Measurements from ENCODE around the gene CD79A.
A peak's percentile ranks its signal among the peaks of the same experiment; 100 is the strongest.

The CD79A gene

DNA sequence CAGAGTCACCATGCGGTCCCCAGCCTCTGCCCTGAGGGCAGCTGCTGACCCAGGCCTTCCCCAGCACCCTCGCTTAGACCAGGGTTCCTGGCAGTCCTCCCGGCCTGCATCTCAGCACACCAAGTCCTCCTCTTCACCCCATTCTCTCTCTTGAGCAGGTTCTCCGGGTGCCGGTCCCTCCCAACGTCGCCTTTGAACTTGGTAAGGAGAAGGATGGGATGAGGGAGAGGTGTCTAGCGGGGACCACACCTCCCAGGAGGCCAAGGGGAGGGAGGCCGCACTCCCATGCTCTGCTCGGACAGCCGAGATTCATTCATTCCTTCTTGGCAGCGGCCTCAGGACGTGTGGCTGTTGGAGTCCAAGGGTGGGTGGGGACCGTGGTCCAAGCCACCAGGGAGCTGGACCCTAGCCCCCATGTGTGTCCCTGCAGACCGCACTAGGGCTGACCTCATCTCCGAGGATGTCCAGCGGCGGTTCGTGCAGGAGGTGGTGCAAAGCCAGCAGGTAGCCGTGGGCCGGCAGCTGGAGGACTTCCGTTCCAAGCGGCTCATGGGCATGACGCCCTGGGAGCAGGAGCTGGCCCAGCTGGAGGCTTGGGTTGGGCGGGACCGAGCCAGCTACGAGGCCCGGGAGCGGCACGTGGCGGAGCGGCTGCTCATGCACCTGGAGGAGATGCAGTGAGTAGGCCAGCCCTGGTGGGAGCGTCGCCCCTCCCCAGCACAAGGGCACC, 15.3 kb downstream of the CD79A start:
- TF ChIP-seq, protein P1, sequence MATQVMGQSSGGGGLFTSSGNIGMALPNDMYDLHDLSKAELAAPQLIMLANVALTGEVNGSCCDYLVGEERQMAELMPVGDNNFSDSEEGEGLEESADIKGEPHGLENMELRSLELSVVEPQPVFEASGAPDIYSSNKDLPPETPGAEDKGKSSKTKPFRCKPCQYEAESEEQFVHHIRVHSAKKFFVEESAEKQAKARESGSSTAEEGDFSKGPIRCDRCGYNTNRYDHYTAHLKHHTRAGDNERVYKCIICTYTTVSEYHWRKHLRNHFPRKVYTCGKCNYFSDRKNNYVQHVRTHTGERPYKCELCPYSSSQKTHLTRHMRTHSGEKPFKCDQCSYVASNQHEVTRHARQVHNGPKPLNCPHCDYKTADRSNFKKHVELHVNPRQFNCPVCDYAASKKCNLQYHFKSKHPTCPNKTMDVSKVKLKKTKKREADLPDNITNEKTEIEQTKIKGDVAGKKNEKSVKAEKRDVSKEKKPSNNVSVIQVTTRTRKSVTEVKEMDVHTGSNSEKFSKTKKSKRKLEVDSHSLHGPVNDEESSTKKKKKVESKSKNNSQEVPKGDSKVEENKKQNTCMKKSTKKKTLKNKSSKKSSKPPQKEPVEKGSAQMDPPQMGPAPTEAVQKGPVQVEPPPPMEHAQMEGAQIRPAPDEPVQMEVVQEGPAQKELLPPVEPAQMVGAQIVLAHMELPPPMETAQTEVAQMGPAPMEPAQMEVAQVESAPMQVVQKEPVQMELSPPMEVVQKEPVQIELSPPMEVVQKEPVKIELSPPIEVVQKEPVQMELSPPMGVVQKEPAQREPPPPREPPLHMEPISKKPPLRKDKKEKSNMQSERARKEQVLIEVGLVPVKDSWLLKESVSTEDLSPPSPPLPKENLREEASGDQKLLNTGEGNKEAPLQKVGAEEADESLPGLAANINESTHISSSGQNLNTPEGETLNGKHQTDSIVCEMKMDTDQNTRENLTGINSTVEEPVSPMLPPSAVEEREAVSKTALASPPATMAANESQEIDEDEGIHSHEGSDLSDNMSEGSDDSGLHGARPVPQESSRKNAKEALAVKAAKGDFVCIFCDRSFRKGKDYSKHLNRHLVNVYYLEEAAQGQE (IDR thresholded peaks at IDR 0.05; ENCODE audit: insufficient read depth in 1 of 2, low read depth in 2 of 2, low read length in 2 of 2) = no peak
- TF ChIP-seq POLR2AphosphoS5 (IDR thresholded peaks at IDR 0.05; ENCODE audit: low read depth, low read length) (no peak), SIN3A (IDR thresholded peaks at IDR 0.05; ENCODE audit: borderline replicate concordance, insufficient read depth, low read length) (no peak), TAF1 (IDR thresholded peaks at IDR 0.05; ENCODE audit: borderline replicate concordance, insufficient read depth, low read length) (no peak), FOXP2 (optimal IDR thresholded peaks at IDR 0.05; ENCODE audit: borderline replicate concordance, extremely low read depth, extremely low read length, insufficient read depth) (no peak)

- TF ChIP-seq FOXP2 (optimal IDR thresholded peaks at IDR 0.05; ENCODE audit: borderline replicate concordance, extremely low read depth, extremely low read length, insufficient read depth) (peak; percentile 10), SIN3A (IDR thresholded peaks at IDR 0.05; ENCODE audit: borderline replicate concordance, insufficient read depth, low read length) (no peak)
These were observed 16.8 kb downstream of the CD79A start for GRCh38 chr19:41893899-41894298.

GRCh38 chr19:41894350-41894749, 17.3 kb downstream of the CD79A start:
- no peak for TF ChIP-seq FOXP2 (optimal IDR thresholded peaks at IDR 0.05; ENCODE audit: borderline replicate concordance, extremely low read depth, extremely low read length, insufficient read depth)
- TF ChIP-seq POLR2AphosphoS5 (IDR thresholded peaks at IDR 0.05; ENCODE audit: low read depth, low read length) = no peak
- TF ChIP-seq, protein P1 (IDR thresholded peaks at IDR 0.05; ENCODE audit: insufficient read depth in 1 of 2, low read depth in 2 of 2, low read length in 2 of 2) = no peak
- no peak for TF ChIP-seq SIN3A (IDR thresholded peaks at IDR 0.05; ENCODE audit: borderline replicate concordance, insufficient read depth, low read length)
- TF ChIP-seq TAF1 (IDR thresholded peaks at IDR 0.05; ENCODE audit: borderline replicate concordance, insufficient read depth, low read length) = no peak

GRCh38 chr19:41895745-41896580, 18.9 kb downstream of the CD79A start:
- no peak for TF ChIP-seq FOXP2 (optimal IDR thresholded peaks at IDR 0.05; ENCODE audit: borderline replicate concordance, extremely low read depth, extremely low read length, insufficient read depth)
- TF ChIP-seq TAF1 (IDR thresholded peaks at IDR 0.05; ENCODE audit: borderline replicate concordance, insufficient read depth, low read length) = no peak
- TF ChIP-seq, protein P1 (IDR thresholded peaks at IDR 0.05; ENCODE audit: insufficient read depth in 1 of 2, low read depth in 2 of 2, low read length in 2 of 2) = no peak
- no peak for TF ChIP-seq SIN3A (IDR thresholded peaks at IDR 0.05; ENCODE audit: borderline replicate concordance, insufficient read depth, low read length)
- no peak for TF ChIP-seq POLR2AphosphoS5 (IDR thresholded peaks at IDR 0.05; ENCODE audit: low read depth, low read length)

DNA sequence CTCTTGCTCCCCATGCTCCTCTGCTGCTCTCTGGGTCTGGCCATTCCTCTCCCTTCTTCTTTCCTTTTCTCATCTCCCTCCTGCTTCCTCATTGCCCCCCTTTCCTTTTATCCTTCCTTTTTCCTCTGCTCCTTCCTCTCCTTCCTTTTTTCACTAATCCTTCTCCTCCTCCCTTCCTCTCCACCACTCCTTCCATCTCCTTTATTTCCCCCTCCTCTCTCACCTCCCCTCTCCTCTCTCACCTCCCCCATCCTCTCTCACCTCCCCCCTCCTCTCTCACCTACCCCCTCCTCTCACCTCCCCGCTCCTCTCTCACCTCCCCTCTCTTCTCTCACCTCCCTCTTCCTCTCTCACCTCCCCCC, 19.5 kb downstream of the CD79A start:
- TF ChIP-seq, protein P1 (IDR thresholded peaks at IDR 0.05; ENCODE audit: insufficient read depth in 1 of 2, low read depth in 2 of 2, low read length in 2 of 2) = no peak
- TF ChIP-seq POLR2AphosphoS5 (IDR thresholded peaks at IDR 0.05; ENCODE audit: low read depth, low read length) = no peak
- TF ChIP-seq FOXP2 (optimal IDR thresholded peaks at IDR 0.05; ENCODE audit: borderline replicate concordance, extremely low read depth, extremely low read length, insufficient read depth) = no peak
- no peak for TF ChIP-seq TAF1 (IDR thresholded peaks at IDR 0.05; ENCODE audit: borderline replicate concordance, insufficient read depth, low read length)
- no peak for TF ChIP-seq SIN3A (IDR thresholded peaks at IDR 0.05; ENCODE audit: borderline replicate concordance, insufficient read depth, low read length)

Measured in PFSK-1 (cell line).